ENCODE measurements around the gene ABCC3.

ABCC3 gene

GRCh38 chr17:50633683-50634082, 998 bp upstream of the ABCC3 start:
- Histone ChIP-seq H2BK12ac (ENCODE audit: low read length) (no peak overlapping the region), H3K4me1 (ENCODE audit: control insufficient read depth in 2 of 2, insufficient read depth in 1 of 2, low read depth in 1 of 2, low read length in 2 of 2) (no peaks in the 10 kb centered on the region), H3K9ac (ENCODE audit: low read depth, low read length, poor library complexity) (no peak overlapping the region), H2AFZ (ENCODE audit: low read length) (no peak overlapping the region), H3K14ac (ENCODE audit: low read length) (no peak overlapping the region), H2BK120ac (ENCODE audit: low read depth, low read length) (no peak overlapping the region), H3K79me1 (ENCODE audit: low read depth, low read length) (no peaks in the 10 kb centered on the region), H3K36me3 (replicated peaks in 1 of 2; ENCODE audit: control insufficient read depth in 2 of 2, insufficient read depth in 2 of 2, low read length in 2 of 2) (no peaks in the 10 kb centered on the region), H3K4me3 (ENCODE audit: low read length in 2 of 2) (no peak overlapping the region), H4K91ac (ENCODE audit: low read depth, low read length, poor library complexity) (no peak overlapping the region), H2AK5ac (ENCODE audit: low read depth, low read length) (no peak overlapping the region), H2BK15ac (ENCODE audit: low read length) (no peak overlapping the region), H3K4ac (ENCODE audit: low read length) (no peak overlapping the region), H3K18ac (ENCODE audit: low read length) (peak overlapping the region; percentile 18), H3K27me3 (ENCODE audit: control insufficient read depth in 3 of 3, insufficient read depth in 3 of 3, low read depth in 1 of 3, low read length in 3 of 3) (peaks cover 15 to 95% (median 54%) of the 10 kb centered on the region in 3 experiments), H3K9me3 (replicated peaks in 1 of 2; ENCODE audit: control insufficient read depth in 2 of 2, insufficient read depth in 1 of 2, low read depth in 1 of 2, low read length in 2 of 2) (no peaks in the 10 kb centered on the region), H2BK5ac (ENCODE audit: low read length) (no peak overlapping the region), H3K27ac (replicated peaks; ENCODE audit: low read length) (no peak overlapping the region), H3K4me2 (ENCODE audit: insufficient read depth, low read length, poor library complexity, severe bottlenecking) (no peak overlapping the region), H3K23ac (ENCODE audit: low read depth, low read length, poor library complexity) (no peak overlapping the region), H4K8ac (ENCODE audit: low read depth, low read length) (no peak overlapping the region)
- no peak for DNase-seq (ENCODE audit: low spot score)
- WGBS, 2 donors (ENCODE audit: extremely low coverage in 2 of 2, insufficient read length in 2 of 2, insufficient replicate concordance in 1 of 2) = no CpG with 5 or more reads among the region's 9 CpGs

- peak overlapping the region; percentile 67 for H3K4me2 ChIP-seq (ENCODE audit: insufficient read depth, low read length, poor library complexity, severe bottlenecking)
- H3K9me3 ChIP-seq (replicated peaks in 1 of 2; ENCODE audit: control insufficient read depth in 2 of 2, insufficient read depth in 1 of 2, low read depth in 1 of 2, low read length in 2 of 2) = no peaks in the 10 kb centered on the region
- peak overlapping the region; percentile 44 for H3K9ac ChIP-seq (ENCODE audit: low read depth, low read length, poor library complexity)
- H3K27me3 ChIP-seq (ENCODE audit: control insufficient read depth in 3 of 3, insufficient read depth in 3 of 3, low read depth in 1 of 3, low read length in 3 of 3) = peaks cover 15 to 95% (median 54%) of the 10 kb centered on the region in 3 experiments
- peak overlapping the region; percentile 58 for H3K14ac ChIP-seq (ENCODE audit: low read length)
- H4K91ac ChIP-seq (ENCODE audit: low read depth, low read length, poor library complexity) = no peak overlapping the region
- no peaks in the 10 kb centered on the region for H3K36me3 ChIP-seq (replicated peaks in 1 of 2; ENCODE audit: control insufficient read depth in 2 of 2, insufficient read depth in 2 of 2, low read length in 2 of 2)
- no peak overlapping the region for H2BK15ac ChIP-seq (ENCODE audit: low read length)
- DNase-seq (ENCODE audit: low spot score) = no peak
- WGBS, 2 donors (ENCODE audit: extremely low coverage in 2 of 2, insufficient read length in 2 of 2, insufficient replicate concordance in 1 of 2) = no CpG with 5 or more reads among the region's 52 CpGs
- peak overlapping the region; percentile 53 for H3K18ac ChIP-seq (ENCODE audit: low read length)
- H2AK5ac ChIP-seq (ENCODE audit: low read depth, low read length) = peak overlapping the region; percentile 15
- H3K4ac ChIP-seq (ENCODE audit: low read length) = no peak overlapping the region
- peak overlapping the region in 1 of 2 donors; percentile 69 for H3K4me3 ChIP-seq (ENCODE audit: low read length in 2 of 2)
- no peak overlapping the region for H3K23ac ChIP-seq (ENCODE audit: low read depth, low read length, poor library complexity)
- H3K4me1 ChIP-seq (ENCODE audit: control insufficient read depth in 2 of 2, insufficient read depth in 1 of 2, low read depth in 1 of 2, low read length in 2 of 2) = peaks cover 0 to 1% of the 10 kb centered on the region in 2 donors
- no peak overlapping the region for H2BK12ac ChIP-seq (ENCODE audit: low read length)
- peak overlapping the region; percentile 70 for H2AFZ ChIP-seq (ENCODE audit: low read length)
- no peak overlapping the region for H2BK5ac ChIP-seq (ENCODE audit: low read length)
- H2BK120ac ChIP-seq (ENCODE audit: low read depth, low read length) = no peak overlapping the region
- H3K27ac ChIP-seq (replicated peaks; ENCODE audit: low read length) = no peak overlapping the region
- no peaks in the 10 kb centered on the region for H3K79me1 ChIP-seq (ENCODE audit: low read depth, low read length)
- no peak overlapping the region for H4K8ac ChIP-seq (ENCODE audit: low read depth, low read length)
Measured at GRCh38 chr17:50634915-50635731, 442 bp downstream of the ABCC3 start.

GRCh38 chr17:50635732-50635981, 976 bp downstream of the ABCC3 start:
- no peaks in the 10 kb centered on the region for H3K36me3 ChIP-seq (replicated peaks in 1 of 2; ENCODE audit: control insufficient read depth in 2 of 2, insufficient read depth in 2 of 2, low read length in 2 of 2)
- H3K27ac ChIP-seq (replicated peaks; ENCODE audit: low read length) = no peak overlapping the region
- H3K79me1 ChIP-seq (ENCODE audit: low read depth, low read length) = no peaks in the 10 kb centered on the region
- peaks cover under 1 to 5% of the 10 kb centered on the region in 2 donors for H3K4me1 ChIP-seq (ENCODE audit: control insufficient read depth in 2 of 2, insufficient read depth in 1 of 2, low read depth in 1 of 2, low read length in 2 of 2)
- H3K4me2 ChIP-seq (ENCODE audit: insufficient read depth, low read length, poor library complexity, severe bottlenecking) = no peak overlapping the region
- no peak overlapping the region for H2BK12ac ChIP-seq (ENCODE audit: low read length)
- peak overlapping the region; percentile 15 for H2AK5ac ChIP-seq (ENCODE audit: low read depth, low read length)
- no peak overlapping the region for H2BK5ac ChIP-seq (ENCODE audit: low read length)
- DNase-seq (ENCODE audit: low spot score) = no peak
- no peaks in the 10 kb centered on the region for H3K9me3 ChIP-seq (replicated peaks in 1 of 2; ENCODE audit: control insufficient read depth in 2 of 2, insufficient read depth in 1 of 2, low read depth in 1 of 2, low read length in 2 of 2)
- no CpG with 5 or more reads among the region's 3 CpGs for WGBS, 2 donors (ENCODE audit: extremely low coverage in 2 of 2, insufficient read length in 2 of 2, insufficient replicate concordance in 1 of 2)
- peaks cover 15 to 94% (median 54%) of the 10 kb centered on the region in 3 experiments for H3K27me3 ChIP-seq (ENCODE audit: control insufficient read depth in 3 of 3, insufficient read depth in 3 of 3, low read depth in 1 of 3, low read length in 3 of 3)
- no peak overlapping the region for H2AFZ ChIP-seq (ENCODE audit: low read length)
- no peak overlapping the region for H2BK120ac ChIP-seq (ENCODE audit: low read depth, low read length)
- no peak overlapping the region for H4K8ac ChIP-seq (ENCODE audit: low read depth, low read length)
- no peak overlapping the region for H3K4me3 ChIP-seq (ENCODE audit: low read length in 2 of 2)
- no peak overlapping the region for H3K4ac ChIP-seq (ENCODE audit: low read length)
- H3K9ac ChIP-seq (ENCODE audit: low read depth, low read length, poor library complexity) = no peak overlapping the region
- H2BK15ac ChIP-seq (ENCODE audit: low read length) = no peak overlapping the region
- no peak overlapping the region for H3K14ac ChIP-seq (ENCODE audit: low read length)
- no peak overlapping the region for H3K23ac ChIP-seq (ENCODE audit: low read depth, low read length, poor library complexity)
- no peak overlapping the region for H4K91ac ChIP-seq (ENCODE audit: low read depth, low read length, poor library complexity)
- H3K18ac ChIP-seq (ENCODE audit: low read length) = no peak overlapping the region

GRCh38 chr17:50635982-50636803, 1.5 kb downstream of the ABCC3 start:
- no peak overlapping the region for H3K9ac ChIP-seq (ENCODE audit: low read depth, low read length, poor library complexity)
- no peak overlapping the region for H2BK120ac ChIP-seq (ENCODE audit: low read depth, low read length)
- H3K14ac ChIP-seq (ENCODE audit: low read length) = no peak overlapping the region
- no peak overlapping the region for H4K8ac ChIP-seq (ENCODE audit: low read depth, low read length)
- H2BK12ac ChIP-seq (ENCODE audit: low read length) = no peak overlapping the region
- H2AFZ ChIP-seq (ENCODE audit: low read length) = no peak overlapping the region
- H3K4ac ChIP-seq (ENCODE audit: low read length) = no peak overlapping the region
- no peak overlapping the region for H3K4me2 ChIP-seq (ENCODE audit: insufficient read depth, low read length, poor library complexity, severe bottlenecking)
- no peak overlapping the region for H2BK5ac ChIP-seq (ENCODE audit: low read length)
- no peak overlapping the region for H3K27ac ChIP-seq (replicated peaks; ENCODE audit: low read length)
- H3K9me3 ChIP-seq (replicated peaks in 1 of 2; ENCODE audit: control insufficient read depth in 2 of 2, insufficient read depth in 1 of 2, low read depth in 1 of 2, low read length in 2 of 2) = no peaks in the 10 kb centered on the region
- WGBS, 2 donors (ENCODE audit: extremely low coverage in 2 of 2, insufficient read length in 2 of 2, insufficient replicate concordance in 1 of 2) = no CpG with 5 or more reads among the region's 9 CpGs
- H4K91ac ChIP-seq (ENCODE audit: low read depth, low read length, poor library complexity) = no peak overlapping the region
- H3K4me3 ChIP-seq (ENCODE audit: low read length in 2 of 2) = peak overlapping the region in 1 of 2 donors; percentile 26
- H3K18ac ChIP-seq (ENCODE audit: low read length) = no peak overlapping the region
- H3K36me3 ChIP-seq (replicated peaks in 1 of 2; ENCODE audit: control insufficient read depth in 2 of 2, insufficient read depth in 2 of 2, low read length in 2 of 2) = no peaks in the 10 kb centered on the region
- no peak overlapping the region for H2BK15ac ChIP-seq (ENCODE audit: low read length)
- DNase-seq (ENCODE audit: low spot score) = no peak
- H2AK5ac ChIP-seq (ENCODE audit: low read depth, low read length) = no peak overlapping the region
- peaks cover 6 to 10% of the 10 kb centered on the region in 2 donors for H3K4me1 ChIP-seq (ENCODE audit: control insufficient read depth in 2 of 2, insufficient read depth in 1 of 2, low read depth in 1 of 2, low read length in 2 of 2)
- no peak overlapping the region for H3K23ac ChIP-seq (ENCODE audit: low read depth, low read length, poor library complexity)
- H3K27me3 ChIP-seq (ENCODE audit: control insufficient read depth in 3 of 3, insufficient read depth in 3 of 3, low read depth in 1 of 3, low read length in 3 of 3) = peaks cover 15 to 92% (median 54%) of the 10 kb centered on the region in 3 experiments
- no peaks in the 10 kb centered on the region for H3K79me1 ChIP-seq (ENCODE audit: low read depth, low read length)

Data from neuronal stem cell (in vitro differentiated cells).